HG02623 (cell line): Measurements from ENCODE around the gene RFFL.

ENCODE experiments used
- ATAC-seq: cut with Tn5 transposase; IDR thresholded peaks from one replicate; pipeline ENCODE4 v1.9.1; 2021; ENCODE audit warnings: moderate library complexity; ENCODE audit not compliant: unreplicated experiment

Gene RFFL

GRCh38 chr17:34979153-34979552, 84.4 kb downstream of the RFFL start:
- ATAC-seq: no peak

- ATAC-seq: no peak
Measured at GRCh38 chr17:34974794-34975785, 88.4 kb downstream of the RFFL start.

GRCh38 chr17:34974179-34974578, 89.3 kb downstream of the RFFL start:
- no peak for ATAC-seq

- peak; percentile 82 for ATAC-seq
Measured at GRCh38 chr17:34961093-34961911, 102.2 kb downstream of the RFFL start, which contains the start of the genes CCT6B and ZNF830. Gene CCT6B, minus strand, starts transcription at chr17:34961460. Its CDS starts 67 bp downstream, at chr17:34961393. Gene ZNF830, plus strand, starts transcription at chr17:34961540. Its CDS starts 27 bp downstream, at chr17:34961567.

- ATAC-seq: no peak
Measured at GRCh38 chr17:34958438-34958837, 105.1 kb downstream of the RFFL start.
